Embryonic facial prominence (tissue), 1 donor: ENCODE measurements around the gene GABPA.
A peak's percentile ranks its signal among the peaks of the same experiment; 100 is the strongest.
"Not testable (repeated sequence)": the region's sequence is repeated elsewhere in the genome, so short reads cannot be mapped to it uniquely, and the experiment has no call there.

ENCODE experiments used
- DNase-seq: peaks from one replicate; pipeline ENCODE4 v3.0.0-alpha.2; 2016; ENCODE audit errors: extremely low spot score

GABPA gene

DNA sequence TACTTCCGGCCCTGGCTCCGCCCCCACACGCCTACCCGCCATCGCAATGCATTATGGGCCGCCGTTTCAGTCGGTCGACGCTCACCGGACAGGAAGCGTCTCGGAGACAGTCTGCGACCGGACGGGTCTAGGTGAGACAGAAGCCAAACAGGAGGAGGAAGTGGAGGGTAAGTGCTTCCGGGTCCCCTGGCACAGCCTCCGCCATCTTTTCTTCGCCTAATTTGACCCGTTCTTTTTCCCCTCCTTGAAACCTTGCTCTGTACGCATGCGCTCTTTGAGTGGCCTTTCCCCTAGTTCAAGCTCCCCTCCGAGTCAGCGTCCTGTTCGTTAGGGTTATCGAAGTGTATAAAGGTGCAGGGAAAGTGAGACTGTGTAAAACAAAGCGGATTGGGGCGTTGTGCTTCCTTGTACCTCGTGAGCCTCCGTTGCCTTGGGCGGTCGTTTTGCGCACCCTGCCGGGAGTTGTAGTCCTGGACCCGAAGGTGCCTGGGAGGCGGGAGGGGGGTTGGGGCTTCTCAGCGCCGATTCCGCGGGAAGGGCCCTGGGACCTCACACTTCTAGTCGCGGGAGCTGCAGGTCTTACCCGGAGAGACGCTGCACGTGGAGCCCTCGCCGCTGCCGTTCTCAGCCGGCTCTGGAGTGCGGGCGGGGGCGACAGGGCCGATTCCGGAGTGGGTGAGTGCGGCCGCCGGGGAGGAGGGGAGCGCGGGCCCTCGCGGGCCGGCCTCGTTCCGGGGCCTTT, at the start of gene GABPA, which contains the start of gene ATP5PF:
TSS of gene GABPA (plus strand) at position 69 of the 742 bp plus-strand sequence. CDS start 6,627 bp downstream, outside the sequence.
TSS of gene ATP5PF (minus strand) at position 1 of the 742 bp plus-strand sequence. CDS start 5,110 bp downstream, outside the sequence.
- DNase-seq = peak; percentile 93

DNA sequence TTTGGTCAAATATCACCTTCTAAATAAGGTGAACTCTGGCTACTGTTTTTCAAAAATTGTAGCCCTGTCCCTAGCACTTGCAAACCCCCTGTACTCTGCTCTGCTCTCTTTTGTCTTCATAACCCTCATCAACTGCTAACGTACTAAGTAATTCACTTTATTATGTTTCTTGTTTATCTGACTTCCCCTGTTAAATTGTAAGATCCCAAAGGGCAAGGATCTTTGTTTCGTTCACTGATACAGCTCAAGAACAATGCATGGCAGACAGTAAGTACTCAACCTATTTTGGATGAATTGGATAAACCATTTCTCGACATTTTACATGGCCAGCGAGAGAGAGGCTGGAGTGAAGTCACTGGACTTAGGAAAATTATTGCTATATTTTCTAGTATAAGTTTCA, 47.0 kb upstream of the GABPA start:
- no peak for DNase-seq

DNA sequence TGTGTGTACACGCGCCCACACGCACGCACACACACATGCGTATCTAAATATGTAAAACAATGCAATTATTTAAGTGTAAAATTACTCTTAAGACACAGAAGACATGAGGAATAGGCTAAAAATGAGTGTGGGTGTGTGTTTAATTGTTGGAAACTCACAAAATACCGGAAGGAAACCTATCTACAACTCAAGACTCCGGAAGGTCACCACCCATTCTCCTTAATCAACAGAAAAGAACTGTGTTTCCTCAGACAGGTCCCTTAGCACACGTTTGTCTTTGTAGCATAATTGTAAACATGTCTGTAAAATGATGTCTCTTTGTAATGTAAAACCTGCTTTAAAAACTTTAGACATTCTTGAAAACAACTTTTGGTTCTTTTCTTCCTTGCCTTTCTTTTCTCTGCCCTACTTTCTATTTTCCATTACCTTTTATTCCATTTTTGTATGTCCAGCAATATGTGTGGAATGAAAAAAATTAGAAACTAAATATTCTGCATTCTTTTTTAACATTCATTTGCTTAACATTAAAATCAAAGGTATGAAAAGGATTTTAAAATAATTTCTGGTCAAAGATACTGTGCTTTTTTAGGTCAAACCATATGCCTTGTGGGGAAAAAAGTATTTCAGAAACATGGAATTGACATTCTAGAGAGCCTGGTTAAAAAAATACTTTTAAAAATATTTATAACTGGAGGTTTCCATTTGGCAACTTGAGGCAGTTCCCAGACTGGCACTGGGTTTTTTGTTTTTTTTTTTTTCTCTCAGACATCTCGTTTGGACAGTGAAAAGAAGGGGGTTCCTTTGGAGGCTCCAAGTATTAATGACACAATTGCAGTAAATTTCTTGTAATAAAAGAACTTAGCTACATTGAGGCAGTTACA, 46.3 kb upstream of the GABPA start:
- DNase-seq = no peak

DNA sequence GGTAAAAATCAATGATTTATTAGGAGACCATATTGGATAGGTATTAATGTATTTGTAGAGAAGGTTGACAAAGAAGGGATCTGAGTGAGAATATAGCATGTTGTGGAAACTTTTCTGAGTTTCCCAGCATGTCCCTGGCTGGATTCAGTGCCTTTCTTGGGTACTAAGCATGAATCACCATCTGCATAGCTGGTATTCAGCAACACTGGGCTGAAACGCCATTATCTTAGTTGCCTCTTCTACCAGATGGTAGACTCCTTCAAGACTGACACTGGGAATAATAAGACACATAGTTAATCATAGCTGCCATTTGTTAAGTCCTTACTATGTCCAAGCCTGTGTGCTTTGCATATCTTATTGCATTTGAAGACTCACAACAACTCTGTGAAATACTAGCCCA, 45.5 kb upstream of the GABPA start:
- DNase-seq = no peak

DNA sequence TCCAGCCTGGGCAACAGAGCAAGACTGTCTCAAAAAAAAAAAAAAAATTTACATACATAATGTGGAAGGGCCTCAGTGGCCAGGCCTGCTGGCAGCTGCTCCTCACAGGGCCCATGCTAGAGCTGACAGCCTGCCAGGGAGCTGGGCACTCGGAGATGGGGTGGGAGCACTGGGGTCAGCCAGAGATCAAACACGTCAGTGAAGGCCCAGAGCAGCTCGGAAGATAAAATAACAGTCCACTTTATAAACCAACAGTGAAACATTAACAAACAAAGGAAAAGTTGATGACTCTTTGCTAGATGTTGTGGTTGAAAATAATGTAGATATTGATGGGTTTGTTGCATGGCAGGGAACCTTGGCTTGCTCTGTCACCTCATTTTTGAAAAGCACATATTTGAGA, 42.8 kb upstream of the GABPA start:
- no peak for DNase-seq

DNA sequence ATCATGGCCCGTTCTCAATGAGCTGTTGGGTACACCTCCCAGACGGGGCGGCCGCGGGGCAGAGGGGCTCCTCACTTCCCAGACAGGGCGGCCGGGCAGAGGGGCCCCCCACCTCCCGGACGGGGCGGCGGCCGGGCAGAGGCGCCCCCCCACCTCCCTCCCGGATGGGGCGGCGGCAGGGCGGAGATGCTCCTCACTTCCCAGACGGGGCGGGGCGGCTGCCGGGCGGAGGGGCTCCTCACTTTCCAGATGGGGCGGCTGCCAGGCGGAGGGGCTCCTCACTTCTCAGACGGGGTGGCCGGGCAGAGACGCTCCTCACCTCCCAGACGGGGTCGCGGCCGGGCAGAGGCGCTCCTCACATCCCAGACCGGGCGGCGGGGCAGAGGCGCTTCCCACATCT, 39.3 kb upstream of the GABPA start:
- DNase-seq = not testable (repeated sequence)

DNA sequence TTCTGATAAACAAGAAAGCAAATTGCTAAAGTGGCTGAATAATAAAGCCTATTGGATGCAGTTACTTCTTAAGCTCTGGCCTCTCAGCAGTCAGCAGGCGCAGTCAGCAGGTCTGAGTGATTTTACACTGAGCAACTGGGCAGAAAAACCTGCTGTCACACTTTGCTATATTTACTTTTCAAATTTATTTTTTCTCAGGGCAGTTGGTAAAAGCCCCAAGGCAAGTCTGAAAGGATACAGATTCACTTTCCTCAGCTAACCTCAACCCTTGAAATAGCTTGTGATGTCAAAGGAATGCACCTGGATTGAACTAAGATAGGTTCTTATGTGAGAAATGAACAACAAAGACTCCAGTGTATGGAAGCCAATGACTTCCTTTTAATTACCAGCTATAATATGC, 34.0 kb upstream of the GABPA start:
- DNase-seq = no peak

DNA sequence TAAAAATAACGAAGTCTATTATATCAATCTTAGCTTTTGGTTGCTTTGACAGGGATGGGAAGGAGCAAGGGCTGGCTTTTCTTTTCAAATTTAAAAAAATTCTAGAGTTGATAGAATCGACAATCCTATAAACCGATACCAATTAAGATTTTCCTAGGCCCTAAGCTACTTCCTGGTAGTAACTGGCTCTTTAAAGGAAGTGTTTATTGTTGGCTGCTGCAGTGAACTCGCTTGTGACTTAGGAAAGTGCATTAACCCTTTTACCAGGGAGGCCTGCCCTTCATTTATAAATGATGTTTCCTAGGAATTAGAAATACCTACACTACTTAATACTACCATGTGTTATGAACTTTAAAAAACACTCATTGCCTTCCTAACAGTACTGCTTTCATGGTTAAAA, 33.2 kb upstream of the GABPA start:
- DNase-seq = no peak

DNA sequence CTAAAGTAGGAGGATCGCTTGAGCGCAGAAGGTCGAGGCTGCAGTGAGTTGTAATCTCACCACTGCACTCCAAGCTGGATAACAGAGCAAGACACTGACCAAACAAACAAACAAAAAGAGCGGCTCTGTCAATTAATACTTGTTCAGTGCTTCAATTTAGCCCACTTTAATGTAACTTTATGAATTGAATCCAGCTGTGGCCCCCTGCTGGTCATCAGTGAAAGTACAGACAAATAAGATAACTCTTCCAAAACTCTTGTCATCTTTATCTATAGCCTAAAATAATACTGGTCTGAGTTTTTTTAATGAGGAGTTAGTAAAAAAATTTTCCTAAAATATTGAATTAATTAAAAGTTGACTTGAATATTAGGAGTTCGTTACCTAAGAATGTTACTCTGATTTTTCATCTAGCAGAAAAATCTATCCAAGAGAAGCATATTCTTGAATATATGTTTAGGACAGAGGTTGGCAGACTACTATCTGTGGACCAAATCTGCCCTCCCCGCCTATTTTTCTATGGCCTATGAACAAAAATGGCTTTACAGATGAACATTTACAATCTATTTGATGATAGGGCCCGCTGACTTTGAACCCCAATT, 26.2 kb upstream of the GABPA start:
- DNase-seq = no peak

DNA sequence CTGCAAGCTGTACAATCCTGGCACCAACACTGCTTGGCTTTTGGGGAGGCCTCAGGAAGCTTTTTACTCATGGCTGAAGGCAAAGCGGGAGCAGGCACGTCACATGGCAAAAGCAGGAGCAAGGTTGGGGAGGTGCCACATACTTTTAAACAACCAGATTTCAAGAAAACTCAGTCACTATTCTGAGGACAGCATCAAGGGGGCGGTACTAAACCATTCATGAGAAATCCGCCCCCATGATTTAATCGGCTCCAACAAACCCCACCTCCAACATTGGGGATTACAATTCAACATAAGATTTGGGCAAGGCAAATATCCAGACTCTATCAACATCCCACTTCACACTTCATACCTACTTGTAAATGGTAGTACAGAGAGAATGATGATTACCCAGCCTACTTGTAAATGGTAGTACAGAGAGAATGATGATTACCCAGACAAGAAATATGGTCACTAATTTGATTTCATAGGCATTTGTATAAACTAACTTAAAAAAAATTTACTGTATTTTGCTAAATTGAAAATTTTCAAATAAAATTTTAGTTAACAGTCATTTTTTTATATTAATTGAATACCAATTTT, 25.0 kb upstream of the GABPA start:
- no peak for DNase-seq

DNA sequence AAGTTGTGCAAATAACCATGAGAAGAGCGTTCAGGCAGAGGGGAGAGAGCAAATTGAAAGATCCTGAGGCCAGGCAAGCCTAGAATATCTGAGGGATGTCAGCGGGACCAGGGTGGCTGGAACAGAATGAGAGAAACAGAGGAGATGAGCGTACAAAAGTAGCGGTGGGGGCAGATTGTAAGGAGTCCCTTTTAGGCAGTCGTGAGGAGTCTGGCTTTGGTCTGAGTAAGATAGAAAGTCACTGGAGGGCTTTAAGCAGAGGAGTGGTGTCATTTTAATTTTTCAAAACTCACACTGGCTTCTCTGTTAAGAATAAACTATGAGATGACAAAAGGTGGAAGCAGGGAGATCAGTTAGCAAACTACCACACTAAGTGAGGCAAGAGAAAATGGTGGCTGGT, 24.2 kb upstream of the GABPA start:
- no peak for DNase-seq

DNA sequence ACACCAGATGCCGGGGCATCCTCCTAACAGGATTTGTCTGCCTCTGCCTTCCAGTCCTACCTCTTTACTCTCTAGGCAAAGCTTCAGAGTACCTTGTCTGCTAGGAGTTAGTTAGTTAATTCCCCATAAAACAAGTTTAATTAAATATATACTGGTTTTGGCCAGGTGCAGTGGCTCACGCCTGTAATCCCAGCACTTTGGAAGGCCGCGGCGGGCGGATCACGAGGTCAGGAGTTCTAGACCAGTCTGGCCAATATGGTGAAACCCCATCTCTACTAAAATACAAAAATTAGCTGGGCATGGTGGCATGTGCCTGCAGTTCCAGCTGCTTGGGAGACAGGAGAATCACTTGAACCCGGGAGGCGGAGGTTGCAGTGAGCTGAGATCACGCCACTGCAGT, 20.7 kb upstream of the GABPA start:
- not testable (repeated sequence) for DNase-seq

DNA sequence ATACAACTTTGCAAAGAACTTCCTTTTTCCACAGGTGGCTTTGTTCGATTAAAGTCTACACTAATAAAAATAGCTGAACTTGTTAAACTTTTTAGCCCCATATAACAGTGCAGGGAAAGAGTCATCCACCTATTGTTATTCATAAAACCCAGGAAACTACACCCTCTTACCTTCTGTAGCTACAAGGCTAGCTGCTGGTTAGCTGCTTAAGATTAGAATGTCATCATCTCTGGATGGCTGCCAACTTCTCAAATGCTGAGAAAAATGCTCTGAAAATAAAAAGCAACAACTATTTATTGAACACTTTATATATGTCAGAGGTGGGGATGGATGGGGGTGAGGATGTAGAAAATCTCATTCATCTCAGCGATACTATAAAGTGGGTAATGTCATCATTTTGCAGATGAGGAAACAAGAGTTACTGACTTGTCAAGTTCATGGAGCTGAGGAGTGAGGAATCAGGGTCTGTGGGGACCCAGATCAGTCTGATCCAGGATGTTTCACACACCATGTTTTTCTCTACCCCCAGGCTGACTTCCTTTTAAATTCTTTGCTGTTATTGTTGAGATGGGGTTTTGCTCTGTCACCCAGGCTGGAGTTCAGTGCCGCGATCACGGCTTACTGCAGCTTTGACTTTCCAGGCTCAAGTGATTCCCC, 17.2 kb upstream of the GABPA start:
- DNase-seq = no peak

DNA sequence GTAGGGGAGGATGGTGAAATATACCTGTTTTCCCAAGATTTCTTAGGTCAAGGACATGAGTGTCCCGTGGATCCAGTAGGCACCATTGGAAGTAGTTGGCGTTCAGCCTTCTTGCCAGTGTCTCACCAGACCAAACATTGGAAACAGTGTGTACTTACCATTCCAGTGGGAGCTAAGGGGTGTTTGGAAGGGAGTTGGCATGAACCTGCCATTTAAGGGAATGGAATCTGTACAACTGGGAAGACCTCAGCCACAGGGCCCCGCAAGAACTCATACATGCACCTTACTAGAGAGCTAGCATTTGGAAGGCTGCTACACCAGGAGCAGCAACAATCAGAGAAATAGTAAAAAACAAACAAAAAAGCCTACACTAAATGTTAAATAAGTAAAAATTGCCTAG, 12.8 kb upstream of the GABPA start:
- no peak for DNase-seq

DNA sequence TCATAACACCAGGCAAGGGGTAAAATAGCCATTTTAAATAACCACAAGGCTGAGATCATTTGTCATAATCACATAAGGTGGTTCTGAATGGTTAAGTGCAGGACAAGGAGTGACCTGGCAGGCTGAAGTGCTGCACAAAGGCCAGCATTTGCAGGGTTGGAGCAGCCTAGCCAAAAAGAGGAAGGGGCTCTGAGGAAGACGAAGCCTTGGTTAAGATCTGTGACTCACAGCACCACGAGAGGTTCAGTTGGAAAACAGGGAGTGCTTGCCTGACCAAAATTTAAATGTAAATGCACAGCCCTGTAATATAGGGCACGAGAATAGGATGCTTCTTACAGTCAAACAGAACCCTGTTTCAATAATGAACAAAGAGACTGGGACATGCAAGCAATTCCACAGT, 12.1 kb upstream of the GABPA start:
- no peak for DNase-seq

DNA sequence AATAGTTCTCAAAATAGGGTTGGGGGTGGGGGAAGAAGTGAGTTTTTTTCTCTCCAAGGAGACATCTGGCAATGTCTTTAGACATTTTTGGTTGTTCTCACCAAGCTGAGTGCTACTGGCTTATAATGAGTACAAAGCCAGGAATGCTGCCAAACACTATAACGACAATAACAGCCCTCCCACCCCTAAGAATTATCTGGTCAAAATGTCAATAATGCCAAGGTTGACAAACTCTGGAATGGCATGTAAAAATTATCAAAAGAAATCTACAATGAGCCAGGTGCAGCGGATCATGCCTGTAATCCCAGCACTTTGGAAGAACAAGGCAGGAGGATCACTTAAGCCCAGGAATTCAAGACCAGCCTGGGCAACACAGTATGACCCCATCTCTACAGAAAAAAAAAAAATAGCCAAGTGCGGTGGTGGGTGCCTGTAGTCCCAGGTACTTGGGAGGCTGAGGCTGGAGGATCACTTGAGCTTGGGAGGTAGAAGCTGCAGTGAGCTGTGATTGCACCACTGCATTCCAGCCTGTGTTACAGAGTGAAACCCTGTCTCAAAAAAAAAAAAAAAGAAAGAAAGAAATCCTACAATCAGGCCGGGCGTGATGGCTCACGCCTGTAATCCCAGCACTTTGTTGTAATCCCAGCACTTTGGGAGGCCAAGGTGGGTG, 2.5 kb upstream of the GABPA start:
- DNase-seq = no peak

DNA sequence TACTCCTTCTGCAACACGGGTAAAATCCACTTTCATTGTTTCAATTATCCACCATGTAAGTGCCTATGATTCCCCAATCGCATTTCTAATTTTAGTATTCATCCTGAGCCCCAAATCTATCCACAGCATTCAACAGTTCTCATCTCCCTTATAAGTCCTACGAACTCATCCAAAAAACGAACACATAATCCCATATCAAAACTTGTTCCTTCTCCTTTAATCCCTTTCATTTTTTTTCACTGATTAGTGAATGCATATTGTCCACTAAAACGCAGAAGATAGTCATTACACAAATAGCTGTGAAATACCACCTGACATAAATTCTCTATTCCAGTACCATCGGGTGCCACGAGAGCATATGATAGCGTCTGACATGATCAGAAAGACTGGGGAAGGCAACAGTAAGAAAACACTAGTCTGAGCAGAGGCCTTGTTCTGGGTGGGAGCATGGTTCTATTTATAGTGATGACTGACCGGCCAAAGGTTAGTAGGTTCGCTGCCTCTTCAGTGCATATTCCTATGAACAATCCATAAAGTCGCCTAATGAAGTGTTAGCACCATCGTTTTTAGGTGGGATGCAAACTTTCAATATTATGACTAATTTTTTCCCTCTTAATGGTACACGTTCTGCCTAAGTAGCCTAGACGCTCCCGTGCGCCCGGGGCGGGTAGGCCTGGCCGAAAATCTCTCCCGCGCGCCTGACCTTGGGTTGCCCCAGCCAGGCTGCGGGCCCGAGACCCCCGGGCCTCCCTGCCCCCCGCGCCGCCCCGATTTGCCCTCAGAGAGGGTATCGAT, 716 bp upstream of the GABPA start:
- no peak for DNase-seq

DNA sequence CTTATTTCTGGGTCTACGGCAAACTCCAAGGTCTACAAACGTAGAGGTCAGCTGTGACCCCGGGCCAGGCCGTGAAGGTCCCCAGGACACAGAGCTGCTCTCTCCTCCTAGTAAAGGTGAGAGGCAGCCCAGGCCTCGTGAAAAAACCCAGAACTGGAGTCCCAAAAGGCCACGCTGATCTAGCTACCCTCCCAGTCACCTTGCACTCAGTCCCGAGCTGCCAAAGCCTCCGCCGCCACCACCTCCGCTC, 193 bp upstream of the GABPA start:
- no peak for DNase-seq

DNA sequence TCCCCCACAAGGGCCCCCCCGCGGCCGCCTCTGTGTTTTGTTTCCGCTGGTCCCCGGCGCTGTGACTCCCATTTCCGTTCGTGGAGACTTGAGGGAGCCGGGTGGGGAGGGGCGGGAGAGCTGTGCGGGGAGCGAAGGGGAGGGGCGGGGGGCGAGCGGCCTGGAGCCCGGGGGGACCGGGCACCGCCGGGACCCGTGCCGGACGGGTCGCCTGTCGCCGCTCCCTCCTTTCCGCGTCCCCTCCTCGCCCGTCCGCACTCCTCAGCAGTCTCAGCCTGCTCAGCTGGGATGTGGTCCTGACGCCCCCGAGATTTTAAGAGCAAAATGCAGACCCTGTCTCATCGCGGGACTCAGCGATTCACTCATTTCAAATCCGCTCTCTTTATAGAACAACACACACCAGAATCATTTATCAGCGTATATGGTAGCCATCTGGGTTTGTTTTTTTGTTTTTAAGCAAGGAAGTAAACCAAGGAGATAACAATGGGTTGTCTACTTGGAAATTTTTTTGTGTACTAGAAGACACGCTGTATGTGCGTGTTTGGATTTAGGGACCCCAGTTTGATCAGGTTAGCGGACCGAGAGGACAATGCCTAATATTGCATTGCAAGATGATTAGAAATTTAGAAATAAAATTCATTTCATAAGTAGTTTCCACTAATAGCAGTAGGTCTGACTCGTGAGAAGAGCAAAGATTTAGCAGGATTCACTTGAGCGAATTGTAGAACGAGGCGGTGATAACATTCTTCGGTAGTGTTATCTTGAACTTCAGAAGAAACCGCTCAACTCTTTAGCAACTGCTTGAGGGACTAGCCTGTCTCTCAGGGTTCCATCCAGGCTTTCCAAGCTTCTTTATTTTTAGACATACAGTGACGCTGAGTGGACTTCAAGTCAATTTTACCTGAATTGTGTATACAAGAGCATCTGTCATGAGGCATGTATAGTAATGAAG, 1.1 kb downstream of the GABPA start:
- peak; percentile 71 for DNase-seq
